ENCODE data around the gene RPP21. TPM values are rescaled to one million over a fixed set of nuclear protein-coding genes. Genes with fewer than 3 reads are reported as not detected.

RPP21 gene
- total RNA-seq, 2 experiments from 2014 or later, result 50.4 to 88.1 TPM

GRCh38 chr6:30319146-30319835 is 25.7 kb upstream of the RPP21 start:
- ChIA-PET CTCF (ENCODE audit: unreplicated experiment) (no interaction called here), POLR2A (interaction anchor here (0.6 kb wide), 1 partner anchor 108 kb away, joined by 4 read pairs; no protein-coding TSS in a partner anchor)
- intact Hi-C loops (cut with micrococcal nuclease; ENCODE audit: unreplicated experiment), result no loop called here
- H3K79me2 ChIP-seq (ENCODE audit: insufficient read depth, low read depth, low read length), result peaks cover 94% of the 10 kb centered on the region
- no peak for DNase-seq (ENCODE audit: low spot score)
- H3K4me2 ChIP-seq (ENCODE audit: low read length), result no peak overlapping the region
- no TSS peak for BruUV-seq (replicated peaks)
- H3K9me3 ChIP-seq (ENCODE audit: low read length), result no peaks in the 10 kb centered on the region
- no peaks in the 10 kb centered on the region for H3K9me2 ChIP-seq (ENCODE audit: insufficient read depth, low read length)
- H3K4me3 ChIP-seq (ENCODE audit: low read depth, low read length, poor library complexity, severe bottlenecking), result no peak overlapping the region
- H3K27ac ChIP-seq (ENCODE audit: low read depth, low read length, poor library complexity, severe bottlenecking), result no peak overlapping the region
- H3K36me3 ChIP-seq (ENCODE audit: insufficient read depth, low read length), result peaks cover 70% of the 10 kb centered on the region
- no peak for TF ChIP-seq CTCF (conservative IDR thresholded peaks at IDR 0.05; ENCODE audit: low read length)
- TF ChIP-seq EZH2phosphoT487 (IDR thresholded peaks at IDR 0.05; ENCODE audit: borderline replicate concordance, low read depth, low read length), result no peak
- peaks cover 20% of the 10 kb centered on the region for H3K4me1 ChIP-seq (ENCODE audit: insufficient read depth, low read length, poor library complexity, severe bottlenecking)
- H2AFZ ChIP-seq (ENCODE audit: low read length), result no peak overlapping the region
- peaks cover 45% of the 10 kb centered on the region for H4K20me1 ChIP-seq (ENCODE audit: insufficient read depth, low read length)

- H3K27ac ChIP-seq (ENCODE audit: low read depth, low read length, poor library complexity, severe bottlenecking), result no peak overlapping the region
These were observed 23.1 kb upstream of the RPP21 start for GRCh38 chr6:30321692-30322388.

More at GRCh38 chr6:30321692-30322388, 23.1 kb upstream of the RPP21 start:
- peaks cover 39% of the 10 kb centered on the region for H4K20me1 ChIP-seq (ENCODE audit: insufficient read depth, low read length)
- no TSS peak for BruUV-seq (replicated peaks)
- no peaks in the 10 kb centered on the region for H3K9me3 ChIP-seq (ENCODE audit: low read length)
- H3K9me2 ChIP-seq (ENCODE audit: insufficient read depth, low read length), result no peaks in the 10 kb centered on the region
- H3K4me2 ChIP-seq (ENCODE audit: low read length), result 0 out of 2 replicates have a peak overlapping the region, but pooled peaks have one; percentile 6
- intact Hi-C loops (cut with micrococcal nuclease; ENCODE audit: unreplicated experiment), result no loop called here
- H3K79me2 ChIP-seq (ENCODE audit: insufficient read depth, low read depth, low read length), result peaks cover 94% of the 10 kb centered on the region
- H2AFZ ChIP-seq (ENCODE audit: low read length), result no peak overlapping the region
- DNase-seq (ENCODE audit: low spot score), result no peak
- ChIA-PET POLR2A (no interaction called here), CTCF (ENCODE audit: unreplicated experiment) (no interaction called here)
- no peak overlapping the region for H3K4me3 ChIP-seq (ENCODE audit: low read depth, low read length, poor library complexity, severe bottlenecking)
- peaks cover 45% of the 10 kb centered on the region for H3K36me3 ChIP-seq (ENCODE audit: insufficient read depth, low read length)
- no peak for TF ChIP-seq CTCF (conservative IDR thresholded peaks at IDR 0.05; ENCODE audit: low read length)
- no peak for TF ChIP-seq EZH2phosphoT487 (IDR thresholded peaks at IDR 0.05; ENCODE audit: borderline replicate concordance, low read depth, low read length)
- H3K4me1 ChIP-seq (ENCODE audit: insufficient read depth, low read length, poor library complexity, severe bottlenecking), result peaks cover 32% of the 10 kb centered on the region
